B cell (primary cell): Measurements from ENCODE around the gene PCDHA3.

Experiments
- CTCF ChIP-seq: fragments of 200-600 bp; IDR thresholded peaks from one replicate; pipeline ENCODE4 v1.8.0; 2022; ENCODE audit warnings: antibody characterized with exemption, mild to moderate bottlenecking
- EZH2 ChIP-seq: IDR thresholded peaks from 2 replicates; pipeline ENCODE4 v1.6.1; 2012; ENCODE audit warnings: borderline replicate concordance, low read depth, mild to moderate bottlenecking, moderate library complexity, low read length; ENCODE audit not compliant: insufficient read depth, poor library complexity, severe bottlenecking

GRCh38 chr5:140806834-140807775, 6.2 kb downstream of the PCDHA3 start, which contains the start of gene PCDHA4:
- TF ChIP-seq CTCF: no peak
- TF ChIP-seq EZH2: no peak
